K562 (cell line): ENCODE results near the gene EEFSEC. TPM values are rescaled to one million over a fixed set of nuclear protein-coding genes. Genes with fewer than 3 reads are reported as not detected.

ENCODE experiments used
- CREB3 ChIP-seq: fragments of 450-650 bp; conservative IDR thresholded peaks from 2 replicates; pipeline ENCODE4 v1.6.1; 2016; ENCODE audit warnings: missing genetic modification characterization, low read depth, mild to moderate bottlenecking, missing compliant biosample characterization, moderate library complexity
- CREB5 ChIP-seq: fragments of 250-450 bp; sonication (Bioruptor Pico); IDR thresholded peaks from 2 replicates; pipeline ENCODE4 v1.5.0; 2020; ENCODE audit warnings: mild to moderate bottlenecking
- CTCF ChIP-seq, 3 experiments: IDR thresholded peaks in 2 of 3; conservative IDR thresholded peaks in 1 of 3; 2 replicates each; pipeline ENCODE4 v1.5.1; 2011 to 2012; ENCODE audit warnings: low read length in 3 of 3, mild to moderate bottlenecking in 3 of 3, control low read depth in 2 of 3, improper control_type of control experiment in 1 of 3, inconsistent platforms in 1 of 3, low read depth in 1 of 3, mixed read lengths in 1 of 3, moderate library complexity in 1 of 3; ENCODE audit not compliant: insufficient read depth in 2 of 3
- ESRRA ChIP-seq: fragments of 450-650 bp; IDR thresholded peaks from 2 replicates; pipeline ENCODE4 v1.6.1; 2014; ENCODE audit warnings: low read depth, mild to moderate bottlenecking, moderate library complexity, borderline replicate concordance
- ETS1 ChIP-seq: conservative IDR thresholded peaks from 2 replicates; pipeline ENCODE4 v1.6.1; 2011; ENCODE audit warnings: low read depth, mild to moderate bottlenecking, low read length; ENCODE audit not compliant: control insufficient read depth
- HDAC8 ChIP-seq: fragments of 450-650 bp; IDR thresholded peaks from 2 replicates; pipeline ENCODE4 v1.6.1; 2016; ENCODE audit warnings: mild to moderate bottlenecking, missing genetic modification characterization, moderate library complexity, missing compliant biosample characterization
- HINFP ChIP-seq: fragments of 450-650 bp; conservative IDR thresholded peaks from 2 replicates; pipeline ENCODE4 v1.6.1; 2016; ENCODE audit warnings: missing genetic modification characterization, low read depth, mild to moderate bottlenecking, control low read depth, missing compliant biosample characterization
- HNRNPLL ChIP-seq: fragments of 200-400 bp; formaldehyde crosslinking; IDR thresholded peaks from 2 replicates; pipeline ENCODE4 v1.6.1; 2017; ENCODE audit warnings: low read length, low read depth, mild to moderate bottlenecking; ENCODE audit not compliant: poor library complexity, severe bottlenecking
- JUNB ChIP-seq: fragments of 450-650 bp; formaldehyde crosslinking; conservative IDR thresholded peaks from 2 replicates; pipeline ENCODE4 v1.4.0; 2020; ENCODE audit warnings: mild to moderate bottlenecking
- NR1H2 ChIP-seq: sonication (generic); formaldehyde crosslinking; IDR thresholded peaks from 2 replicates; pipeline ENCODE4 v1.4.0; 2020; ENCODE audit warnings: mild to moderate bottlenecking, missing genetic modification reagents
- RBFOX2 ChIP-seq: fragments of 200-400 bp; formaldehyde crosslinking; IDR thresholded peaks from 2 replicates; pipeline ENCODE4 v1.6.1; 2017; ENCODE audit warnings: low read depth, mild to moderate bottlenecking, low read length, moderate library complexity
- SRF ChIP-seq, 2 experiments: fragments of 250-450, 450-650 bp in 1 of 2; sonication (Bioruptor Pico) in 1 of 2; sonication (generic) in 1 of 2; formaldehyde crosslinking; IDR thresholded peaks; 2 replicates each; pipeline versions ENCODE4 v1.5.0 to v1.5.1; 2020 to 2022; ENCODE audit warnings: mild to moderate bottlenecking in 1 of 2, missing genetic modification reagents in 1 of 2
- SUPT5H ChIP-seq: fragments of 450-650 bp; IDR thresholded peaks from 2 replicates; pipeline ENCODE4 v1.6.1; 2016
- TBL1XR1 ChIP-seq, 2 experiments: IDR thresholded peaks; 2 replicates each; pipeline ENCODE4 v1.6.1; 2012; ENCODE audit warnings: improper control_type of control experiment in 2 of 2, low read length in 2 of 2, mild to moderate bottlenecking in 1 of 2
- TFAP4 ChIP-seq: sonication (generic); formaldehyde crosslinking; IDR thresholded peaks from 2 replicates; pipeline ENCODE4 v1.8.0; 2022; ENCODE audit warnings: missing genetic modification reagents, mild to moderate bottlenecking, moderate library complexity, borderline replicate concordance
- ZKSCAN1 ChIP-seq: fragments of 150-350 bp; IDR thresholded peaks from 2 replicates; pipeline ENCODE4 v1.6.1; 2016; ENCODE audit warnings: low read depth, low read length
- ZNF717 ChIP-seq: fragments of 250-450 bp; sonication (Bioruptor Pico); IDR thresholded peaks from 2 replicates; pipeline ENCODE4 v1.5.0; 2021
- polyA plus RNA-seq, 8 experiments: library from polyadenylated mRNA; depleted of rRNA in 4 of 8; stranded (reverse) in 5 of 8; unstranded in 3 of 8; fragments of >200 nt; fragmentation: Nextera tagmentation in 2 of 8; fragmentation: Illumina TruSeq in 1 of 8; extraction: Ambion mirVana in 2 of 8; extraction: Trizol in 1 of 8; gene quantifications; 2 replicates each; pipeline versions ENCODE4 v1.2.1 to v1.2.3, GENCODE V29; 2011 to 2014; ENCODE audit warnings: inconsistent platforms in 1 of 8, missing spikeins in 1 of 8
- total RNA-seq, 7 experiments: library from RNA; depleted of rRNA in 6 of 7; stranded (reverse); fragments of >200 nt in 6 of 7; fragmentation: Illumina TruSeq in 2 of 7; extraction: Trizol in 2 of 7; gene quantifications; 2 replicates each; pipeline versions ENCODE4 v1.2.1 to v1.2.3, GENCODE V29; 2011 to 2021; ENCODE audit warnings: low replicate concordance in 1 of 7

The EEFSEC gene
- total and polyA plus RNA-seq, 9 of the 15 experiments (the other 6 are each of a cell fraction or from before 2014, with no cell fraction given): 0.35 to 11.8 (median 7.7) TPM

GRCh38 chr3:128409624-128410581, 256.6 kb downstream of the EEFSEC start (continued):
- TF ChIP-seq CTCF (IDR thresholded peaks at IDR 0.05 in 2 of 3, conservative IDR thresholded peaks at IDR 0.05 in 1 of 3; ENCODE audit: insufficient read depth in 2 of 3, low read depth in 1 of 3, low read length in 3 of 3): 0 out of 6 replicates have a peak, but pooled peaks of 1 of the 3 experiments have one; percentile 9
- no peak for TF ChIP-seq NR1H2 (CRISPR knock-in tag)
- peak; percentile 80 for TF ChIP-seq RBFOX2
- no peak for TF ChIP-seq ZNF717
- TF ChIP-seq ESRRA: peak; percentile 93
- TF ChIP-seq HDAC8 (tag): 0 out of 2 replicates have a peak, but pooled peaks have one; percentile 16
- peak; percentile 67; the same call in 1 of the 2 replicates for TF ChIP-seq SUPT5H
- peak; percentile 92 for TF ChIP-seq ZKSCAN1
- no peak for TF ChIP-seq ETS1
- TF ChIP-seq HNRNPLL: no peak
- TF ChIP-seq SRF (CRISPR knock-in tag; IDR thresholded peaks at IDR 0.05): peak in 1 of 2 experiments; percentile 25; a peak in 1 of 4 replicates
- 0 out of 2 replicates have a peak, but pooled peaks have one; percentile 42 for TF ChIP-seq TFAP4 (CRISPR knock-in tag)
- TF ChIP-seq CREB5 (CRISPR knock-in tag): no peak
- no peak for TF ChIP-seq HINFP (tag)
- no peak for TF ChIP-seq JUNB
- no peak for TF ChIP-seq CREB3 (tag)
- no peak for TF ChIP-seq TBL1XR1 (IDR thresholded peaks at IDR 0.05; ENCODE audit: low read length in 2 of 2)
